ENCODE measurements around the gene APC2. TPM values are rescaled to one million over a fixed set of nuclear protein-coding genes. Genes with fewer than 3 reads are reported as not detected.
A peak's percentile ranks its signal among the peaks of the same experiment; 100 is the strongest.

Gene APC2
- total and polyA plus RNA-seq, 7 experiments from 2014 or later: 0.01 to 0.24 (median 0.07) TPM

GRCh38 chr19:1508507-1508856, 58.6 kb downstream of the APC2 start:
- ChIA-PET CTCF (no interaction called here), POLR2A (no interaction called here)
- intact Hi-C loops (cut with micrococcal nuclease): no loop called here
- ATAC-seq (no peak), DNase-seq (no peak)
- no peak overlapping the region for H3K4me3 ChIP-seq (ENCODE audit: low read length)
- peak overlapping the region; percentile 79 for H3K27ac ChIP-seq (ENCODE audit: low read depth, low read length)
- peaks cover 0 to 3% (median 0%) of the 10 kb centered on the region in 5 donors for H3K36me3 Mint-ChIP-seq
- peak overlapping the region in 8 of 10 donors; percentile 5 to 84 (median 64) for H3K4me3 Mint-ChIP-seq
- H3K36me3 ChIP-seq (ENCODE audit: control insufficient read depth in 2 of 3, insufficient read depth in 3 of 3, low read length in 3 of 3): no peaks in the 10 kb centered on the region
- peaks cover 0 to 5% (median 0%) of the 10 kb centered on the region in 11 donors for H3K9me3 Mint-ChIP-seq
- no peaks in the 10 kb centered on the region for H3K27me3 ChIP-seq (ENCODE audit: control insufficient read depth in 2 of 2, insufficient read depth in 2 of 2, low read length in 2 of 2)
- no peaks in the 10 kb centered on the region for H3K9me3 ChIP-seq (ENCODE audit: control insufficient read depth in 2 of 3, low read length in 3 of 3)
- H3K27ac Mint-ChIP-seq: peak overlapping the region in 4 of 9 donors; percentile 22 to 95 (median 58)
- H3K27me3 Mint-ChIP-seq: peaks cover 0 to 41% (median 0%) of the 10 kb centered on the region in 5 donors
- peaks cover 7 to 40% (median 27%) of the 10 kb centered on the region in 7 donors for H3K4me1 Mint-ChIP-seq
- peaks cover 4 to 18% of the 10 kb centered on the region in 2 donors for H3K4me1 ChIP-seq (ENCODE audit: control insufficient read depth in 2 of 2, insufficient read depth in 2 of 2, low read length in 2 of 2)

GRCh38 chr19:1509602-1510441, 59.9 kb downstream of the APC2 start:
- CTCF ChIA-PET: no interaction called here
- Histone ChIP-seq H3K9me3 (ENCODE audit: control insufficient read depth in 2 of 3, low read length in 3 of 3) (no peaks in the 10 kb centered on the region), H3K4me3 (ENCODE audit: low read length) (no peak overlapping the region), H3K36me3 (ENCODE audit: control insufficient read depth in 2 of 3, insufficient read depth in 3 of 3, low read length in 3 of 3) (no peaks in the 10 kb centered on the region), H3K27ac (ENCODE audit: low read depth, low read length) (no peak overlapping the region), H3K4me1 (ENCODE audit: control insufficient read depth in 2 of 2, insufficient read depth in 2 of 2, low read length in 2 of 2) (peaks cover 4 to 18% of the 10 kb centered on the region in 2 donors), H3K27me3 (ENCODE audit: control insufficient read depth in 2 of 2, insufficient read depth in 2 of 2, low read length in 2 of 2) (no peaks in the 10 kb centered on the region)
- Mint-ChIP-seq H3K4me3 (peak overlapping the region in 4 of 10 donors; percentile 1 to 58 (median 18)), H3K9me3 (peaks cover 0 to 5% (median 0%) of the 10 kb centered on the region in 11 donors), H3K27ac (peak overlapping the region in 4 of 9 donors; percentile 28 to 54 (median 42)), H3K4me1 (peaks cover 7 to 37% (median 26%) of the 10 kb centered on the region in 7 donors), H3K36me3 (peaks cover 0 to 3% (median 0%) of the 10 kb centered on the region in 5 donors), H3K27me3 (peaks cover 0 to 36% (median 0%) of the 10 kb centered on the region in 5 donors)
- POLR2A ChIA-PET: interaction anchor here (1.2 kb wide), 1 partner anchor 19 kb away, joined by 3 read pairs; the partner anchor contains the start of genes PCSK4 and REEP6
- no peak for ATAC-seq
- intact Hi-C loops (cut with micrococcal nuclease): loop anchor here in 1 of 2 donors (10.0 kb wide), 1 partner anchor 65 kb away; no protein-coding TSS in a partner anchor
- DNase-seq: no peak

- Mint-ChIP-seq H3K36me3 (peaks cover 0 to 3% (median 0%) of the 10 kb centered on the region in 5 donors), H3K27ac (peak overlapping the region in 1 of 9 donors; percentile 33), H3K4me3 (peak overlapping the region in 1 of 10 donors; percentile 39), H3K4me1 (peaks cover 7 to 37% (median 24%) of the 10 kb centered on the region in 7 donors), H3K9me3 (peaks cover 0 to 5% (median 0%) of the 10 kb centered on the region in 11 donors), H3K27me3 (peaks cover 0 to 34% (median 0%) of the 10 kb centered on the region in 5 donors)
- H3K36me3 ChIP-seq (ENCODE audit: control insufficient read depth in 2 of 3, insufficient read depth in 3 of 3, low read length in 3 of 3): no peaks in the 10 kb centered on the region
- H3K9me3 ChIP-seq (ENCODE audit: control insufficient read depth in 2 of 3, low read length in 3 of 3): no peaks in the 10 kb centered on the region
- DNase-seq (no peak), ATAC-seq (no peak)
- CTCF ChIA-PET: no interaction called here
- H3K27ac ChIP-seq (ENCODE audit: low read depth, low read length): no peak overlapping the region
- H3K4me3 ChIP-seq (ENCODE audit: low read length): no peak overlapping the region
- POLR2A ChIA-PET: no interaction called here
- no peaks in the 10 kb centered on the region for H3K27me3 ChIP-seq (ENCODE audit: control insufficient read depth in 2 of 2, insufficient read depth in 2 of 2, low read length in 2 of 2)
- intact Hi-C loops (cut with micrococcal nuclease): loop anchor here in 1 of 2 donors (10.0 kb wide), 1 partner anchor 66 kb away; no protein-coding TSS in a partner anchor
- H3K4me1 ChIP-seq (ENCODE audit: control insufficient read depth in 2 of 2, insufficient read depth in 2 of 2, low read length in 2 of 2): peaks cover 4 to 18% of the 10 kb centered on the region in 2 donors
Measured at GRCh38 chr19:1510442-1510806, 60.5 kb downstream of the APC2 start.

- H3K27ac ChIP-seq (ENCODE audit: low read depth, low read length): no peak overlapping the region
- CTCF ChIA-PET: no interaction called here
- POLR2A ChIA-PET: no interaction called here
- DNase-seq (no peak), ATAC-seq (no peak)
- Mint-ChIP-seq H3K4me1 (peaks cover 7 to 37% (median 24%) of the 10 kb centered on the region in 7 donors), H3K27ac (peak overlapping the region in 4 of 9 donors; percentile 8 to 70 (median 48)), H3K9me3 (peaks cover 0 to 5% (median 0%) of the 10 kb centered on the region in 11 donors), H3K4me3 (peak overlapping the region in 7 of 10 donors; percentile 33 to 62 (median 42)), H3K36me3 (peaks cover 0 to 3% (median 0%) of the 10 kb centered on the region in 5 donors), H3K27me3 (peaks cover 0 to 31% (median 0%) of the 10 kb centered on the region in 5 donors)
- H3K9me3 ChIP-seq (ENCODE audit: control insufficient read depth in 2 of 3, low read length in 3 of 3): no peaks in the 10 kb centered on the region
- peaks cover 4 to 18% of the 10 kb centered on the region in 2 donors for H3K4me1 ChIP-seq (ENCODE audit: control insufficient read depth in 2 of 2, insufficient read depth in 2 of 2, low read length in 2 of 2)
- intact Hi-C loops (cut with micrococcal nuclease): loop anchor here in 1 of 2 donors (10.0 kb wide), 1 partner anchor 66 kb away; no protein-coding TSS in a partner anchor
- H3K36me3 ChIP-seq (ENCODE audit: control insufficient read depth in 2 of 3, insufficient read depth in 3 of 3, low read length in 3 of 3): no peaks in the 10 kb centered on the region
- no peak overlapping the region for H3K4me3 ChIP-seq (ENCODE audit: low read length)
- no peaks in the 10 kb centered on the region for H3K27me3 ChIP-seq (ENCODE audit: control insufficient read depth in 2 of 2, insufficient read depth in 2 of 2, low read length in 2 of 2)
Measured at GRCh38 chr19:1510807-1511206, 60.9 kb downstream of the APC2 start.

- no peak for ATAC-seq
- H3K36me3 Mint-ChIP-seq: peaks cover 0 to 3% (median 0%) of the 10 kb centered on the region in 5 donors
- H3K27ac Mint-ChIP-seq: peak overlapping the region in 7 of 9 donors; percentile 8 to 75 (median 63)
- Histone ChIP-seq H3K4me3 (ENCODE audit: low read length) (peak overlapping the region; percentile 59), H3K27ac (ENCODE audit: low read depth, low read length) (peak overlapping the region; percentile 27), H3K36me3 (ENCODE audit: control insufficient read depth in 2 of 3, insufficient read depth in 3 of 3, low read length in 3 of 3) (no peaks in the 10 kb centered on the region), H3K9me3 (ENCODE audit: control insufficient read depth in 2 of 3, low read length in 3 of 3) (no peaks in the 10 kb centered on the region), H3K27me3 (ENCODE audit: control insufficient read depth in 2 of 2, insufficient read depth in 2 of 2, low read length in 2 of 2) (no peaks in the 10 kb centered on the region), H3K4me1 (ENCODE audit: control insufficient read depth in 2 of 2, insufficient read depth in 2 of 2, low read length in 2 of 2) (peaks cover 4 to 18% of the 10 kb centered on the region in 2 donors)
- ChIA-PET CTCF (no interaction called here), POLR2A (interaction anchor here (0.6 kb wide), 1 partner anchor 71 kb away, joined by 3 read pairs; no protein-coding TSS in a partner anchor)
- intact Hi-C loops (cut with micrococcal nuclease): loop anchor here (2.0 to 10.0 kb wide), 3 partner anchors 21 to 67 kb away; partner anchors contain the start of genes PCSK4 (in 1 of the 2) and REEP6 (in 1 of the 2)
- H3K4me1 Mint-ChIP-seq: peaks cover 7 to 37% (median 24%) of the 10 kb centered on the region in 7 donors
- peak overlapping the region; percentile 64 to 85 (median 74) for H3K4me3 Mint-ChIP-seq
- DNase-seq: no peak
- H3K9me3 Mint-ChIP-seq: peaks cover 0 to 5% (median 0%) of the 10 kb centered on the region in 11 donors
- H3K27me3 Mint-ChIP-seq: peaks cover 0 to 28% (median 0%) of the 10 kb centered on the region in 5 donors
Measured at GRCh38 chr19:1511318-1512317, 61.7 kb downstream of the APC2 start.

Data from naive thymus-derived CD4-positive, alpha-beta T cell (primary cell).